Putamen (tissue), 1 donor: ENCODE results near the gene ARG2.

Experiments used
- DNase-seq: peaks from one replicate; pipeline ENCODE4 v3.0.0-alpha.2; 2016; ENCODE audit warnings: low spot score

Gene ARG2

DNA sequence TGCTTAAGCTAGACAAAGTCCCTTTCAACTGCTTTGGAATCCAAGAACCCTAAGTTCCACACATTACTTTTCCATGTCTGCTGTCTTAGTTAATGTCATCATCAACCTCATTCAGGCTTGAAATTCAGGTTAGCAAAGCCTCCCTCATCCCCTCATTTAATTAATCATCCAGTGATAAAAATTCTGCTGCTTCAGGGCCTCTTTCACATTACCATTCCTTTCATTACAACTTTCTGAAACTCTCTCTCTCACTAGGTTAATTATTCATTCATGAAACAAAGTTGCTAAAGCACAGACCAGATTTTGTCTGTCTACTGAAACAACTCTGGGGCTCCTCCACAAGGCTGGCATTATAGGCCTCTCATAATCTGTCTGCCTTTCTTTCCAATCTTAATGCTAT lies 64.1 kb downstream of the ARG2 start:
- DNase-seq = no peak

DNA sequence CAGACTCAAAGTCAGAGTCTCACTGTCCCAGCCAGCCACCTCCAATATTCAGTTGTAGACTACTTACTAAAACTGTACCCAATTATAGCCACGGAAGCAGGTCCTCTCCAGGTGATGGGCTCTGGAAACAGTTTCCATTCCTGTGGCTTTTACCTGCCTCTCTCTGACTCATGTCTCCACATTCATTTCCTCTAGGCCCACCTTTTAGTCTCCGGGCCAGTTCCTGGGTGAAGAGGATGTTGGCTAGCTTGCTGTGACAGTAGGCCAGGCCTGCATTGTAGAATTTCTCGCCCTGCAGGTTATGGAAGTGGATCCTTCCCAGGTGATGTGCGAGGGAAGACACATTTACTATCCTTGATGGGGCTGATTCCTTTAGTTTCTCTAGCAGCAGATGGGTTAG lies 70.3 kb downstream of the ARG2 start:
- no peak for DNase-seq

DNA sequence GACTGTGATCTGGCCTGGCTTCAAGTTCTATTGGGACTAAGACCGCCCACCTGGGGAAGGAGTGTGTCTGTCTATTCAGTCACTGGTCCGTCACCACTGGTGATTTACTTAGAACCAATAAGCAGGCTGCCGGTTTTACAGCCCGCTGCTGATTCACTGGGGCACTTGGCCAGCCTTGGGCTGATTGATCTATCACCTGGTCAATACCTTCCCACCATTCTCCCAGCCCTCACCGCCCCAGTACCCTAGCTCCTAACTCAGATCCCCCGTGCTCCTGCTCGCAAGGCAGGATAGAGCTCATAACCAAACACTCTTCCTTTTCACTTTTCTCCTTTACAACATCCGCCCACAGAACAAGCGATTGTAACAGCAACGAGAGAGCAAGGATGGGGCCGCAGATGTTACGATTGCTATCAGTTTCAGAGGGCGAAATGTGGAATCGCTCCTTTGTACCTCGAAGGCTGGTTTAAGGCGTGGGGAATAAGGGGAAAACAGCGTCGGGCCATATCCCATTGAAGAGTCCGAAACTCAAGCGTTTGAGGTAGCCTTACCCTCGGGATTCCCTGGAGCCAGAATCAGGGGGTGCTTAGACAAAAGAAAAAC lies 75.2 kb downstream of the ARG2 start:
- DNase-seq = peak; percentile 22

DNA sequence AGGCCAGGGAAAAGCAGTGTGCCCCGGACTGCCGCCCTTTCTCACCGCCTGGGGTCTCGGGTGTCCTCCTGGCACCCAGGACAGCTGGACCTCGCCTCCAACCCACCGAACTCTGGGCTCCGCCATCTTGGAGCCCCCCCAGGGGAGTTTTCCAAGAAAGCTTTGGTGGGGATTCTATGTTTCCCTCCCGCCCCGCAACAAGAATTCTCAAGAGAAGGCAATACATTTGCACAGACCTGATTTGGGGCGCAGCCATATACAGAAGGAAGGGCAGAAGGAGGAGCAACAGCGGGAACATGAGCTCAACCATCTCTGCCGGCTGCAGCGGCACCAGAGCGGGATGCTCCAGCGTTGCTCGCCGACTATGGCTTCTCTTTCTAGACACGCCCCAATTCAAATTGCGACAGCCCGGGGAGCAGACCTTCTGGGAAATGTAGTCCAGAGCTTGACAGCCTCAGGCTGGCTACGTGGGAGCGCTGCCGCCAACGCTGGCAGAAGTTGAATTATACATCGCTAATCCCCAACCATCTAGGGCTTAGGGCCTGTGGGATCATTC lies 75.8 kb downstream of the ARG2 start, which contains the start of gene RDH11:
Gene RDH11 (minus strand): TSS at position 371 of the 556 bp plus-strand sequence. CDS start 61 bp downstream, at position 310.
- peak; percentile 91 for DNase-seq

DNA sequence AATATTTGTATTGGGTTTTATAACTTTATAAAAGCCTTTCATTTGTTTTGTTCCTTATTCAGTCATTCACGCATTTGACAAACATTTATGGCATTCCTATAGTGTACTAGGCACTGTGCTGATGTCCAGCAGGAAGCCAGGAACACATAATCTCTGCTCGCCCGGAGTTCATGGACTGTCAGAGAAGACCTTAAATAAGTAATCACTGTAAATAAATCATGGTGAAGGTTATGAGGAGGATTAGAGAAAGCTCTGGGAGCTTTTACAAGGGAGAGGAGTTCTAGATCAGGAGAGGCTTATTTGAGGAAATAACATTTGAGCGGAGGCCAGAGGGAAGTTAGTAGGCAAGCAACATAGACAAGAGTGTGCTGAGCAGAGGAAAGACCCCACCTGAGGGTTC lies 77.3 kb downstream of the ARG2 start:
- DNase-seq = no peak

DNA sequence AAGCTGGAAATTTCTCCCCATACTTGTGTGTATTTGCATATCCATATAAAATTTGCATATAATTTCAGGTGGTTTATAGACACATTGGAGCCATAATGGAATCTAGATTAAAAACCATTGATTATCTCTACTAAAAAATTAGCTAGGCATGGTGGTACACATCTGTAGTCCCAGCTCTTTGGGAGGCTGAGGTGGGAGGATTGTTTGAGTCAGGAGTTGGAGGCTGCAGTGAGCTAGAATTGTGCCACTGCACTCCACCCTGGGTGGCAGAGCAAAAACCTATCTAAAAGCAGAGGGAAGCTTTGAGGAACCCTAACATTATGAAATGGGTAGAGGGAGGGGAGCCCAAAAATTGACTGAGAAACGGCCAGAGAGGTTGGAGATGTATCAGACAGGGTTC lies 78.5 kb downstream of the ARG2 start:
- no peak for DNase-seq
